GM21723 (cell line): Measurements from ENCODE around the gene SV2C.
"Not testable (repeated sequence)": the region's sequence is repeated elsewhere in the genome, so short reads cannot be mapped to it uniquely, and the experiment has no call there.

Experiments used
- ATAC-seq: cut with Tn5 transposase; IDR thresholded peaks from one replicate; pipeline ENCODE4 v1.9.1; 2021; ENCODE audit warnings: mild to moderate bottlenecking, moderate library complexity; ENCODE audit not compliant: unreplicated experiment

Gene SV2C

DNA sequence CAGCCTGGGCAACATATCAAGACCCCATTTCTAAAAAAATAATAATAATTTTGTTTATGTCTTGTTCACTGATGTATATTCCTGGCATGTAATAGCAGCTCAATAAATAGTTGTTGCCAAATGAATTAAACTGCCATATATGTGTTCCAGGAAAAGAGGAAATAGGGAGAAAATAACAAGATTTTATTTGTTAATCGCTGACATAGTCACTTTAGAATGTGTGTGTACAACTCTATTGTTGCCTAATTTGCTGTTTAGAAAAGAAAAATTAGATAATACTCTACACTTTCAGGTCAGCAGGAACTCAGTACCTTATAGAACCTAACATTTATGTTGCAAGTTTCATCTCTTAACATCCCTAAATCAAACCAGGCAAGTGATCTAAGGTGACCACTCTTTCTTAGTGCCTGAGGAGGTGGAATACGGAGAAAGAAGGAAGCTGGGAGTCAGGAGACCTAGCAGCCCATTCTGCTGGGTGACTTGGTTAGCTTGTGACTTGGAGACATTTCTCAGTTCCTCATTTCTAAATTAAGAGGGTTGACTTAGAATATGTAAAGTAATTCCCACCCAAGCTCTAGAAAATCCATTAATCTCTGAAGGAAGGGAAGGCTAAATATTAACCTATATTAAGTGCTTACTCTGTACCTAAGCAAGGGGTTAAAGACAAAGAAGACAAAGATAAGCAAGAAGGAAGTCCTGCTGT, 209.6 kb downstream of the SV2C start:
- peak; percentile 87 for ATAC-seq

DNA sequence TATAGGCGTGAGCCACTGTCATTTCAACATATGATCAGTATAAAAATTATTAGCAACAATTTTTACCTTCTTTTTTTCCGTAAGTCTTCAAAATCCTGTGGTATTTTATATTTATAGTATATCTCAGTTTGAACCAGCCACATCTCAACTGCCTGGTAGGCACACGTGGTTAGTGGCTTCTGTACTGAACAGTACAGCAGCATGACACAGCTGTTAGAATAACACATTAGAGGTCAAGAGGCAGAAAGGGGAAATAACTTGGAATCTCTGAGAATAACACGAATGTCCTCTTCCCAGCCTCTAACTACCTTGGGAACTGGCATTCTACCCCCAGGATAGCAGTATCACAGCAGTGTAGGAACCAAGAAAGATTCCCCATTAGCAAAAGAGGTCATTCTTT, 211.4 kb downstream of the SV2C start:
- no peak for ATAC-seq

DNA sequence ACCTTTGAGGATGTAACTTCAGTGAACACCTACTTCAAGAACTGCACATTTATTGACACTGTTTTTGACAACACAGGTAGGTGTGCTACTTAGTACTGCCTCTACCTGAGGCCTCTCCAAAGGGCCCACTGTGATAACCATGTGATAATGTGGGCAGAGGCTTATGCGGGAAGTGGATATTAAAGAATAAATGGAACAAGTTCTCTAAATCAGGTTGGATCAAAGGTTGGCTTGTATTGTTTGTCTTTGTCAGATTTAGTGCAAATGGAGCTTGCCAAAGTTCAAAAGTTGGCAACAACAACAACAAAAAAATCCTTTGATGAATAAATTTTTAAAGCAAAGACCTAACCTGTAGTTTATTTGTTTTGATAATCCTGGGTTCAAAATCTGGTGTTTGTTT, 215.7 kb downstream of the SV2C start:
- ATAC-seq, result no peak

DNA sequence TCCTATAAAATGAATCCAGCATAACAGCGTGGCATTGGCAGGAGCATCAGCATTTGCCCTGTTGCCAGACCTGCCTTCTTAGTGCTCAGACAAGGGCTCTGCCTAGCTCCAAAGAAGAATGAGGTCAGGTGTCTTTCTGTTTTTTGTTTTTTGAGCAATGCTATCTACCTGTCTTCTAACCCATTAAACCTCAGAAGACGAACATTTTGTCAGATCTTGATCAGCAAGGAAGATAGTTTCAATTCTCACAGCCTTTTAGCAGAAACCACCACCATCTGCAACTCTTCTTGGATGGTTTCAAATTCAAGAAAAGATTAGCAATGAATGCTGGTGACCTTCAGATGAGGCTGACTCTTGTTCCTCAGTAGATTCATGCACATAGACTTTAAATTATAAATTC, 216.4 kb downstream of the SV2C start:
- peak; percentile 45 for ATAC-seq

DNA sequence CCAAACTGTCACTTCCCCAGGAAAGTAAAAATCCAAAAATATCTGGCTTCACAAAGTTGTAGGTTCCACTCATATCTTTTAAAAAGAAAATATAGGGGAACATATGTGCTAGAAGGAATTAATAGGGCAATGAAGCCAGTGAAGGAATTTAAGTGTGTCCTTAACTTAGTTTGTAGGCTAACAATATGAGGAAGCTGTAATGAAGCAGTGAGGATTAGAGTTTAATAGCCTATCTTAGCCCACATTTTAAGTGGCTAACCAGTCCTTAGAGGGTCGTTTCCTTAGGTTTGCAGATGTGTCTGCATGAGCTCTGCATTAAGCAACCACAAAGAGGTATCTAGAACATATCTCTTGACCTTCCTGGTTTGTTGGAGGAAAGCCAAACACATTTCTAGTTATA, 218.7 kb downstream of the SV2C start:
- not testable (repeated sequence) for ATAC-seq

DNA sequence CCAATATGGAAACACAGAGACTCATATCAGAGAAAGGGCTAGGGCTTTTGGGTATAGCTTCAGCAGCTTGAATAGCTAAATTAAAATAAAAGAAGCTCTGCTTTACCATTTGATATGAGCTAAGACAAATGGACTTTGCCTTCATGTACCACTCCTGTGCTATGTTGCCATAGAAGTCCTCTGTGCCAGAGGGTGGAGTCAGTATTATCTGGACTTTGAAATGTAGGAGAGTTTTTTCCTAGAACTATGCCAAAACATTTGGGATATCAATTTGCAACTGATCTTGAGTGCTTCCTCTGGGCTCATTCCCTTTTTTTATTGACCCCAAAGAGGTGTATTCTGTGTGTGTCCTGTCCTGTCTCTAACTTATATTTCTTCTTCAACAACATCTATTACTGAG, 219.5 kb downstream of the SV2C start:
- not testable (repeated sequence) for ATAC-seq

DNA sequence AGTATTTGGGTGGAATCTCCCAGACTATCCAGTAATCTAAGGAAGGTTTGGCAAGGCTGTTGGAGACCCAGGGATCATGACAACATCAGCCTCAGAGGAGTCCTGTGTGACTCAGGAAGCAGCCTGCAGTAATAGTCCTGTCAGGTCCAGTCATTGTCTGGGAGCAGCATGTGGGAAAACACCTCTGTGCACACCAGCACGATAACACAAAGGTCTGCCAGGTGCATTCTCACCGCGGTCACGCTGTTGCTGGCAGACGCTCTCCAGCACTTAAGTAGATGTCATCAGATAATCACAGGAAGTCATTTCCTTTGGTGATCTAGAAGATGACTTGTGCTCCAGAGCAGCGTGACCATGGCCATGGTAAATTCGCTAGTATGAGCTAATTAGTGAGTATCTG, 220.7 kb downstream of the SV2C start:
- peak; percentile 58 for ATAC-seq

DNA sequence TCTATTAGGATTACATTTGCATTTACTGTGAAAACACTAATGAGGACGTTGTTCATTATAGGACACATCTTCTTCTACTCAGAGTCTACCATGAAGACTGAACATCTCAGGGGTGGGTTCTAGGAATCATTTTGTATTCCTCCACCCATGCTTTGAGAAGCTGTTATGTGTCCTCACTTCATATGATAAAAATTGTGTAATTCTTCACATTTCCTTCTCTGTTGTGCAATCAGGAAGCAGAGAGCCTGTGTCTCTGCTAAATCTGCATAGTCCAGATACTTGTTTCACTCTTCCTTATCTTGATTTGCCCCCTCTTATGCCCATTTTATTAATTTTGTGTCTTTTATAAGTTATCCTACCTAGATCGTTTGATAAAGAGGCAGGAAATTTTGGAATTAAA, 222.1 kb downstream of the SV2C start:
- ATAC-seq, result no peak

DNA sequence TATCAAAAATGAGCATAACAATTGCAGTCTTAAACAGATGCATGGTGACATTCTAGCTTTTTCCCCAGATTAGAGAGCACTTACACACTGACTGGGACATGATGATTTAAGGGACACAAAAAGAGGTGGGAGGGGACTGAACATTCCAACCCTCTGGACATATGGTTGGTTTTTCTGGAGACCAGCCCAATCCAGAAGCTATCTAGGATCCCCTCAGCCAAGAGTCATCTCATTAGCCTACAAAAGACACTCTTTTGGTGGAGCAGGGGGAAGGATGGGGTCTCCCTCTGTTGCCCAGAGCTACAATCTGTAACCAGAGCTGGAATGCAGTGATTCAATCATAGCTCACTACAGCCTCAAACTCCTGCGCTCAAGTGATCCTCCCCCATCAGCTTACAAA, 222.6 kb downstream of the SV2C start:
- ATAC-seq, result no peak

DNA sequence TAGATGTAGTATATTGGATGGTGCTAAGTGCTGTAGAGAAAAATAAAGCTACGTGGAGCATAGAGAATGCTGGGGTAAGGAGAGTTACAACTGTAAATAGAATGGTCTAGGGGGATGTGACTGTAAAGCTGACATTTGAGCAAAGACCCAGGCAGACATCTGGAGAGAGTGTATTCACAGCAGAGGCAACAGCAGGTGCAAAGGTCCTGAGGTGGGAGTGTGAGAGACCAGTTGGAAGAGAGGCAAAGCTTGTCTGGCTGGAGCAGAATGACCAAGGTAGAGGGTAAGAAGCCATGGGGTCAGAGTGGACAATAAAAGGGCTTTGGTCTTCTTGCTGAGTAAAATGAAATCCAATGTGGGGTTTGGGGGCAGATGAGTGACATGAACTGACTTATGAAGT, 227.0 kb downstream of the SV2C start:
- ATAC-seq, result no peak

DNA sequence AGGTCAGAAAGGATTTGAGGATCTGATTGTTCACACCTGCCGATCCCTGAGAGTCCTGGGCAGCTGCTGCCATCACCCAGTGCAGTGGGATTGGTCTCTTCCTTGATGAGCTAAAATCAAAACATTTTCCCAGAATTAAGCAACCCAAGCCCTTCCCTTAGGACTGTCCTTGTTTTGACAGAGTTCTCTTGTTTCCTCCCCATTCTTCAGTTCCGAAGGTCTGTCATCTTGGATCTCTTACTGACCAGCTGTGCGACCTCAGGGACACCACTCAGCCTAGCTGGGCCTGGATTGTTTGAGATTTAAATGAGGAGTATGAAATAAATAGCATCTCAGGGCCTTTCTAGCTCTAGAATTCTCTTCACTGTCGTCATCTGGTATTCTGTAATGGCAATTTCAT, 229.6 kb downstream of the SV2C start:
- ATAC-seq, result no peak

DNA sequence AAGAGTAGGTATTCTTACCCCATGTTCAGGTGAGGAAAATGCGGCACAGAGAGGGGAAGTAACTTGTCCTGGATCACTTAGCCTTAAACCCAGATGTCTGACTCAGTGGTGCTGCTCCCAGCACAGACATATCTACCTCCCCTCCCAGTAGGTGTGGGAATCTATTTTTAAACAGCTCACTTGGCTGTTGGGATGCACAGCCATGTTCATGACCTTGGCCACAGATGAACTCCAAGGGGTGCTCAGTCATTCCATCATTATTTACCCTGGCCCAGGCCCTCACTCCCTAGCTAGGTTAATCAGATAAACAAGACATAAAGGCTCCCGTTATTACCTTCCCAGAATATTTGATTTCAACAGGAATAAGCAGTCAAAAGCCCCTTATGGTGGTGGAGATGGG, 231.5 kb downstream of the SV2C start:
- ATAC-seq, result no peak

DNA sequence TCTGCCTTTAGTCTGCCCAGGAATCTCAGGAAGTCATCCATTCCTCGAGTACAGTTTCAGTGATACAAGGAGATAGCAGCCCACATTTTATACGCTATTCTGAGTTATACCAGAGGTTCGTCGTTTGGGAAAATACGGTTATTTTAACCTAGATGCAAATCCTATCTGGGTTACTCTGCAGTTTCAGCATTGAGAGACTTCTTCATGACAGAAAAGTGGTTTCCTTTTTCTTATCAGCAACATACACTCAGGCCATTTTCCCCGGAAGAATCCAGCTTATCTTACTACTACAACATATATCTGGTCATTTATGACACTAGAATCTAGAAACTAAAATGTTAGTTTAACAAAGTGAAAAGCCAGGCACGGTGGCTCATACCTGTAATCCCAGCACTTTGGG, 236.5 kb downstream of the SV2C start:
- ATAC-seq, result no peak

DNA sequence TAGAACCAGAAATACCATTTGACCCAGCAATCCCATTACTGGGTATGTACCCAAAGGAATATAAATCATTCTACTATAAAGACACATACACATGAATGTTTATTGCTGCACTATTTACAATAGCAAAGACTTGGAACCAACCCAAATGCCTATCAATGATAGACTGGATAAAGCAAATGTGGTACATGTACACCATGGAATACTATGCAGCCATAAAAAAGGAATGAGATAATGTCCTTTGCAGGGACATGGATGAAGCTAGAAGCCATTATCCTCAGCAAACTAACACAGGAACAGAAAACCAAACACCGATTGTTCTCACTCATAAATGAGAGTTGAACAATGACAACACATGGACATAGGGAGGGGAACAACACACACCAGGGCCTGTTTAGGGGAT, 240.3 kb downstream of the SV2C start:
- not testable (repeated sequence) for ATAC-seq

DNA sequence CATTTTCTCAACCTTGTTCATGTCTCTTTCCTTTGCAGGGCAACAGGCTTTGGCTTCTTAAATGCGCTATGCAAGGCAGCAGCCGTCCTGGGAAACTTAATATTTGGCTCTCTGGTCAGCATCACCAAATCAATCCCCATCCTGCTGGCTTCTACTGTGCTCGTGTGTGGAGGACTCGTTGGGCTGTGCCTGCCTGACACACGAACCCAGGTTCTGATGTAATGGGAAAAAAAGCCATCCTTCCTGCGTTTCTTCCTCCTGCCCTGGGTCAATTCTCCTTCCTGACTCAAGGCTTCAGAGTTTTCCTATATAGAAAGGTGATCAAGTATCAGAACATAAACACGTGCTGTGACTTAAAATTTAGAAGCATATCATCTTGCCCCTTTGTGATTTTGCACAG, 242.1 kb downstream of the SV2C start:
- no peak for ATAC-seq

DNA sequence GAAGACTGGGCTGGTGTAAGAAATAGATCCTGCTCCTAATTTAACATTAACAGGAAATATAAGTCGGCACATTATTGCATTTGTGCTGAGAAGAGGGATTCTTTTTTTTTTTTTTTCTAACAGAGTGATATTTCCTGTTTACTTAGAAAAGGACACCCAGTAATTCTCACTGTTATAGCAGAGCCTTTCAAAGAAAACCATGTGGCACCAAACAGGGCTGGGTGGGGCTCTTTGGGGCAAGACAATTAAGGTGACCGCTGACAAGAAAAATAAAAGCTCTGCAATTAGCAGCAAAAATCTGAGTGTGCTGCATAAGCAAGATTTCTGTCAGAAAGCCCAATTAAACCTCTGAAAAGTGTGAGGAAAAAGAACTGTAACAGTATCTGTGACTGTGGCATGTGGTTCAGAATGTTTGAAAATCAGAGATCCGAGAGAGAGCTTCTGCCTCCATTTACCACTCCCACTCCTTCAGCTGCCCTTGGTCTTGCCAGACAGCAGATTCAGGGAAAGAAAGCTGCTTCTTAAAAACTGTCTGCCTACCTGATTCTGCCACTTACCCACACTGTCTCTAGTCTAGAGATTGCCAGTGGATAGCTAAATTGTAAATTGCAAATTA, 242.8 kb downstream of the SV2C start:
- ATAC-seq, result no peak

DNA sequence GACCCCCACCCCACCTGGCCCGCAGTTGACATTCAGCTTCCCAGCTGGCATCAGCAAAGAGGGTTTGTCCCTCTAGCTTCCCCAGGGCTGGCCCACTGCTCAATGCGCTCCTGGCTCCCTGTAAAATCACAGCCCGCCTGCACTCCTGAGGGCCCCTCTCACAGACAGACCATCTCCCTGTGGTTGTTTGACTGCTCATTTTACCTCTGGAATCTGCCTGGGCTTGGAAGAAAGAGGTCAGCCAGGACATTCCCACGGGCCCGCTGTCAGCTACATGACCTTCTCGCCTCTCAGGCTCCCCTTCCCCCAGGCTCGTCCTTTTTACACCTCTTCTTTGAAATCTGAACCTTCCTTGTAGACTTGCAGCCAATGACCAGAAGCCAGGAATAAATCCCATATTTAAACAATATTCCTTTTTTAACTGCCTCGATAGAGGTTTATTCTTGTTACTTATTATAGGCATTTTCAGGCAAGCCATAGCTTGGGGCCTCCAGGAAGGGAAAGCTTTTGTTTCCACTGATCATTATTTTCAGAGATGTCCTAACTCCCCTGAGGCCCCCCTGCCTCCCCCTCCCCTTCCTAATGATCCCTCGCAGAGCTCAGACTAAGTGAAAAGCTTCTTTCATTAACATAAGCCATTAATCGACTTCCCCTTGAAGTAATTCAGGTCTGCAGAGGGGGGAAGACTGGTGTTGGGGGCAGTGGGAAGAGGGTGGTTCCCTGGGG, 243.6 kb downstream of the SV2C start:
- no peak for ATAC-seq

DNA sequence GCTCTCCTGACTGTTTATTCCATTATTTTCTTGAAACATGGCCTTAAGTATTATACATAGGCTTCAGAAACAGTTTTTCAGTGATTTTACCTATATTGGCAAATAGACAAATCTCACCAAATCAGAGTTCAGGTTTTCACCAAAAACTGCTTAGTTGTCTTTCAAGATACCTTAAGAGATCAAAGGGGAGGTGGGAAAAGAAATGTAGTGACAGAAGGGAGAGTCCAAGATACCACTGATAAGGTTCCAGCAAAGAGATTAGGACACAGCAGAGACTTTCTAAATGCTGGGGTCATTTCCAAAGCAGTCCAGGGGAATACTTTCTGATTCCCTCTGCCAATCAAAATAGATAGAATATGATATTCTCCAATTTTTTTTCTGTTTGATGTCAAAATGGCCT, 246.2 kb downstream of the SV2C start:
- ATAC-seq, result no peak

DNA sequence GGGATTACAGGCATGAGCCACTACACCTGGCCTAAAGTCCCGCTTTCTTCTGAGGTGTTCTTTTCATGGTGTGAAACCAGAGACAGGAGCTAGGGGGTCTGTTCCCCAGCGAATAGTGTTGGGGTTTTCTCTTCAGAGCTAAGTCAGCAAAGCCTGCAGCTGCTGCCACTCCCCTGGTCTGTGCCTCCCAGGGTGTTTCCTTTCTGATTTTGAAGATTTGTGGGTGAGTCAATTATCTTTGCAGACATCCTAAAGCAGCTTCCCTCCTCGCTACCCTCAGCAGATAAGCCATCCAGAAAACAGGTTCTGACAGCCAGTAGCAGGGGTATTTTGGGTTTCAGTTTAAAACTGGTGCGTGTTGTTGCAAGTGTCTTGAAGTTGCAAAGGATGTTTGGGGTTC, 247.9 kb downstream of the SV2C start:
- ATAC-seq, result no peak

DNA sequence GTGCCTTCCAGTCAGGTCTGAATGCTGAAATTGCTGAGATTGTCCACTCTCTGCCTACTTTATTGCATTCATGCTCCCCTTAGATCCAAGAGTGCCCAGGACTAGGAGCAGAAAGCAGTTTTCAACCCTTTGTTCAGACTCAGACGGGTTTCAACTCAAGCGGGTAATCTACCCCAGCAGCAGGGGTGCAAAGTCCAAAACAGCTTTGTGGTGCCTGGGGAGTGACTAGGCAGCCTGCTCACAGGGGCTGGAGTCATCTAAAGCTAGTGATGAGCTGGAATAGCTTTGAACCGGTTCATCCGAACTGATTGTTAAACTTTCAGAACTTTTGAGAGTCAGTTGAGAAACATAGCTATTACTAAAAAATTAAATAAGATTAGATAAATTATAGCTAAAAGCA, 248.9 kb downstream of the SV2C start:
- no peak for ATAC-seq

DNA sequence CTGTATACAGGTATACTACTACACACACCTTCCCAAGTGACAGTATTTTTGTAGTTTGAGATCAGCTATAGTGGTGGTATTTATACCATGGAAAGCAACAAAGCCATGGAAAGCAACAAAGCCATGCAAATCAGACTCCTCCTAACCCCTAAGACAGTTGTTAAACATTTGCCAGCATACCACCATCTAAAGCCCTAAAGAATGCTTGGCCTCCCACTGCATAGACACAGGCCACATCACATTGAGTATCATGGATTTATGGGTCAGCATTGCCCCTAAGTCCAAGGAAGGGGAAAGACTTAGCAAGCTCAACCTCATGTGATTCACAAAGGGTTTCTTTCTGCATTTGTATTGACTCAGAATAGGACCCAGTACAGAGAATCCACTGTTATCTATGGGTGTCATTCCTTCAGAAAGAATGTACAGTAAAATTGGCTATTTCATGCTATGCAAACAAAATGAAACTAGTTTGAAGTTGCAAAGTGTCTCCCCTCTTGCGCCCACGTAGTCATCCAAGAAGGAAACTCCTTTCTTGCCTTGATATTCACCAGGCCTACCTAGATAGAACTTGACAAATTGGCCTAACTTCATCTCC, 249.5 kb downstream of the SV2C start:
- ATAC-seq, result no peak

DNA sequence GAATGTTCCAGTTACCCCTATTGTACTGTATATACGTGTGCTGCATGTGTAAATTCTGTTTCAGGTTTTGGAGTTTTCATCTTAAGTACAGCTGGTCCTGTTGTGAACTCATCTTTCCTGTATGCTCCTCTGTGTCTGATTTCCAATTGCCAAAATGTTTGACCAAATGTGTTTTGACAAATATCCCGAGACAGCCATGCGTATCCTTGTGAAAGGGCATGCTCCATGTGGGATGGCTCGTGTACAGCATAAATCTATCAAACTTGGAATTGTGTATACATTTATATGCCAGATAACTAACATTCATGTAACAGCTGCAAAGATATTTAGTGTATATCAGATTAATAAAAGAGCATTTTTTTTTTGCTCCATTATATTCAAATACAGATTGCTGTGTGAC, 250.4 kb downstream of the SV2C start:
- ATAC-seq, result no peak
